NCI-H510A (cell line): ENCODE data around the gene CRIP2.

Source experiments
- DNase-seq: peaks from one replicate; lab custom pipeline; 2025; lab: John Stamatoyannopoulos, UW

CRIP2 gene

GRCh38 chr14:105499256-105500035 lies 24.8 kb downstream of the CRIP2 start:
- no peak for DNase-seq

DNA sequence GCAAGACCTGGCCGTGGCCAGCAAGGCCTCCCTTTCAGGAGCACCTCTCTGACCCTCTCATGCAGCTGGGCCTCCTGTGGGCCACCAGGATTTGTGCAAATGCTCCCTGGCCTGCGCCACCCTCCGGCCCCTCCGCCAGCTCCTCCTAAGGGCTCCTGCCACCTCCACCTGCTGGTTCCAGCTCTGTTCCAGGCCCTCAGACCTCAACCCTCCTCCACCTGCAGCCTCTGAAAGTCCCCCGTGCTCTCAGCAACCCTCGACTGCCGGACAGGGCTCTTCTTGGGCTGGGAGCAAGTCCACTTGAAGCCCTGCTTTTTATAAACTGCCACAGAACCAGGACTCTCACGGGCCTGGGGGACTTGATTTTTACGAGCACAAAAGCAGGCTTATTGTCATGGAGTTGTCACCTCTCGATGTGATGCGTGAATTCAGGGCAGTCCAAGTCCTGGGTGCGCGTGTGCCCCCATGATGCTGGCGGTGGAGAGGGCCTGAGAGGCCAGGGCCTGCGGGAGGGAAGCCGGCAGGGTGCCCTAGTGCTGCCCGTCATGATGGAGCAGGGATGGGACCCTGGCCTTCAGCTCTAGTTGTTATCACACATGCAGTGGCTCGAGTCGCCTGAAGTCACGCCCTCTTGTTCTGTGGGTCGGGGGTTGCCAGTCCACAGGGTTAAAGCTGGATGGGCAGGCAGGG lies 25.6 kb downstream of the CRIP2 start:
- DNase-seq, result no peak

DNA sequence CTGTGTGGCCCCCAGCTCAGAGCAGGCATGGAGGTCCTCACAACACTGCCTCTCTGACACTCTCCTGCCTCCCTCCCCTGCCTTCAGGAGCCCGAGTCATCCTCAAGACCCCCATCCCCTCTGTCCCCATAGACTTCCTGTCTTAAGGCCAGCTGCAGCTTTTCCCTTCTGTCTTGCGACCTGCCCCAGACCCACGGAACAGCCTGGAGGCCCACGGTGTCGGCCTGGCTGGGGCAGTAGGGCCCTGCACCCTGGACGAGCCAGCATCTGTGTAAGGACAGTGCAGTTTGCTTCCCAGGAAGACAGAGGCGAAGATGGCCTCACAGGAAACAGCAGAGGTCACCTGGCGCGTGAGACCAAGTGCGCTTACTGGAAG lies 26.1 kb downstream of the CRIP2 start:
- DNase-seq, result no peak

- no peak for DNase-seq
Measured at GRCh38 chr14:105501504-105502291, 27.1 kb downstream of the CRIP2 start.

DNA sequence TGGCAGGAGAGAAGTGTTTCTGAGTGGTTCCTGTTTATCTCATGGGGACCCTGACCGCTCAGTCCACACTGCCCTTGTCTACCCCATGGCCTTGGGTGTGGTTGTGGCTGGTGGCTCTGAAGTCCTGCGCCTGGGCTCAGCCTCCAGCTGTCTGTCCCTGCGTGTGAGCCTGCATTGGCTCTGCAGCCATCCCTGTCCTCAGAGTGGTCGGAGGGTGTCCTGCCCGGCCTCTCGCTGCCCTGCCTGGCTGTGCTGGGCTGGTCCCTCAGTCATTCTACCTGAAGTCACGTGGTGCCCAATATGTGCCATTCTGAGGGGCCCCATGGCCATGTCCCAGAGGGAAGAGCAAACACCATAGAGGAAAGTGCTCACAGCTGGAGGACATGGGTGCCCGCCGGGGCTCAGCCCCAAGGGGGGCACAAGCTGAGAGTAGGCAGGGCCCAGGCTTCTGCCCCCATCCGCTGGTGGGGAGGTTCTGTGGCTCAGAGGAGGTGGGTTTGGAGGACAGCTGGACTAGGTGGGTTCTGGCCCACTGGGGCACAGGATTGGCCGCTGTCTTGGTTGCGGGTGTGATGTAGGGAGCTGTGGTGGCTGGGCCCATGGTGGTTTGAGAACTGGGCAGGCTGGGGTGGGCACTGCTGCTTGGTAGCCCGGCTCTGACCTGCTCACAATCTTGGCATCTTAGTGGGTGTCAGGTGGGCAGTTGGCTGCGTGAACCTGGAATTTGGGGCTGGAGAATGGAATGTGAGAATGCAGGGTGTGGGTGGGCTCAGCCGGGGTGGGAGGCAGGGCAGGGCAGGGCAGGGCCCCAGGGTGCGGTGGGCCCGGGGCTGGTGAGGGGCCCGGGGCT lies 28.1 kb downstream of the CRIP2 start:
- DNase-seq, result no peak

DNA sequence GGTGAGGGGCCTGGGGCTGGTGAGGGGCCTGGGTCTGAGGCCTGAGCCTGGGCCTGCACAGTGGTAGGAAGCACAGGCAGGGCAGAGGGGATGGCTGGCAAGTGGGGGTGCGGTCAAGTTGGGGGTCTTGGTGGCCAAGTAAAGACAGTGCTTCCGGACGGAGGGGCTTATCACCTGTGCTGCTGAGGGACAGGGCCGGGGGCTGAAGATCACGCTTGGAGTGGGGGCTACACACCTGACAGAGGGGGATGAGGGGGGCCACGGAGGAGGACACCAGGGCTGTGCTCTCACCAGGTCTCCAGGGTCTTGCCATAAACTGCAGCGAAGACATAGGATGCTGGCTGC lies 28.6 kb downstream of the CRIP2 start:
- no peak for DNase-seq

- no peak for DNase-seq
Measured at GRCh38 chr14:105503935-105504692, 29.5 kb downstream of the CRIP2 start.

- no peak for DNase-seq
Measured at GRCh38 chr14:105505101-105505500, 30.5 kb downstream of the CRIP2 start.

DNA sequence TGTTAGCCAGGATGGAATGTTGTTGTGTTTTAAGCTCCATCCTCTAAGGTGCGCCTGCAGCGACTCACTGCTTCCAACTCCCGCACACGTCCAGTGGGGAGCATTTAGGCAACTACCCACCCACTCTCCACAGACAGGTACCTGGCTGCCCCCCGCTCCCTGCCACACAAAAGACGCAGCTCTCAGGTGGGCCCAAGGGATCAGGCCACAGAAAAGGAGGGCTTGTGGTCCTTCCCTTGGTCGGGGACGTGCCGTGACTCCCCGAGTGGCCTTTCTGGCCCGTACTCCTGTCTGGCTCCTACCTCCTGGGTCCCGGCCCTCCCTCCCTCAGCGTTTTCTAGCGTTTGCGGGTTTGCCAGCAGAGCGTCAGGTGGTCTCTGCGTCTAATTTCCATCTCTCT lies 32.6 kb downstream of the CRIP2 start:
- no peak for DNase-seq

- DNase-seq, result no peak
Measured at GRCh38 chr14:105508069-105508468, 33.4 kb downstream of the CRIP2 start.

DNA sequence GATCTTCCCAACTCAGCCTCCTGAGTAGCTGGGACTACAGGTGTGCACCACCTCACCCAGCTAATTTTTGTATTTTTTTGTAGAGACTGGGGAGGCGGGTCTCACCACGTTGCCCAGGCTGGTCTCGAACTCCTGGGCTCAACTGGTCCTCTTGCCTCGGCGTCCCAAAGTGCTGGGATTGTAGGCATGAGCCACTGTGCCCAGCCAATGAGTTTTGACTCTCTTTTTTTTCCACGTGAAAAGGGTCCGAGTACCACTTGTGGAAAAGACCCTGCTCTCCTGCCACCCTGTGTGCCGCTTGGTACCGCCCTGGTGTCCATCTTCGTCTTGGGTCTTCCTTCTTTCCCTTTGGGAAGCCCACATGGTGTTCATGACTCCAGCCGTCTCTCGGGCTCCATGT lies 34.0 kb downstream of the CRIP2 start:
- DNase-seq, result no peak

DNA sequence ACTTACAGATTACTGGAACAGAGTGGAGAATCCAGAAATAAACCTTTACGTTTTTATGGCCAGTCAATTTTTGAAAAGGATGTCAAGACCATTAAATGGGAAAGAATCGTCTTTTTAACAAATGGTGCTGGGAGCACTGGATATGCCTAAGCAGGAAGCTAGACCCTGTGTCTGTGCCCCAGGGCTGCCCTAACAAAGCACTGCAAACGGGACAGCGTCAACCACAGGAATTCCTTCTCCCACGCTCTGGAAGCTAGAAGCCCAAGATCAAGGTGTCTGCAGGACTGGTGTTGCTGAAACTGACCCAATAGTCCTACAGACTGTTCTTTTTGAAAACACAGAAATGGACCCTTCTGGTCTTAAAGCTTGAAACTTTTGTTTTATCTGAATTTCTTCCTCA lies 42.5 kb downstream of the CRIP2 start:
- no peak for DNase-seq

DNA sequence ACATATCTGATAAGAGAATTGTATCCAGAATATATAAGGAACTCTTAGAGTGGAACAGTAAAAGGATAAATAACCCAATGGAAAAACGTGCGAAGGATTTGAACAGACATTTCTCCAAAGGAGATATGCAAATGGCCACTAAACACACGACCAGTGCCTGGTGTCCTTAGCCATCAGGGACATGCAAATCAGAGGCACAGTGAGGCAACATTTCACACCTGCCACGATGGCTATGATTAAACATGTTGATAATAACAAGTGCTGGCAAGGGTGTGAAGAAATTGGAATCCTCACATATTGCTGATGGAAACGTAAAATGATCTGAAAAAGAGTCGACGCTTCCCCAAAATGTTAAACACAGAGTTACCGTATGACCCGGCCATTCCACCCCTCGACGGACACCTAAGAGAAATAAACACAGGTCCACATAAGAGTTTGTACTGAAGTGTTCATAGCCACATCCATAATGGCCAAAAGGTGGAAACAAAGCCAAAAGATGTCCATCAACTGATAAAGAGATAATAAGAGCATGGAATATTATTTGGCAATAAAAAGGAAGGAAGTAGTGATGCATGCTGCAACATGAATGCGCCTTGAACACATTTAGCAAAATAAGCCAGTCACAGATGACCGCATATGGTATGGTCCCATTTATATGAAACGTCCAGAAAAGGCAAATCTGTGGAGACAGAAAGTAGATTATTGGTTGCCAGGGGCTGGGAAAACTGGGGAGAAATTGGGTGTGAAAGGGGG lies 45.5 kb downstream of the CRIP2 start:
- no peak for DNase-seq

DNA sequence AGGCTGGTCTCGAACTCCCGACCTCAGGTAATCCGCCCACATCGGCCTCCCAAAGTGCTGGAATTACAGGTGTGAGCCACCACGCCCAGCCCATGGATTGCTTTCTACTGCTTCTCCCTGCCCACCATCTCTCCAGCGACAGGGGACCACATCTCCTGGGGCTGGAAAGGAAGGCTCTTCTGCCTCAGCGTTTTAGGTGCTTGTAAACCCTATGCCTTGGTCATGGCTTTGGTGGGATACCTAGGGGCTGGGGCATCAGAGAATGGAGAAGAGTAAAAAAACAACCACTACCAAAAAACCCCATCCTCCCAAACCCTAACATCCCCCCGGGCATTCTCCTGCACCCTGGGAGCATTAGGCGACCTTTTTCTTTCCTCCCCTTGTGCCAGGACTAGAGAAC lies 50.7 kb downstream of the CRIP2 start:
- no peak for DNase-seq

- no peak for DNase-seq
Measured at GRCh38 chr14:105525861-105526775, 51.5 kb downstream of the CRIP2 start, which contains the start of gene TMEM121. TSS of gene TMEM121 (plus strand) at chr14:105526583. CDS start at chr14:105528835, 2,252 bp downstream.

- DNase-seq, result no peak
Measured at GRCh38 chr14:105526776-105527380, 52.3 kb downstream of the CRIP2 start.

GRCh38 chr14:105527381-105527825 lies 52.8 kb downstream of the CRIP2 start:
- no peak for DNase-seq

DNA sequence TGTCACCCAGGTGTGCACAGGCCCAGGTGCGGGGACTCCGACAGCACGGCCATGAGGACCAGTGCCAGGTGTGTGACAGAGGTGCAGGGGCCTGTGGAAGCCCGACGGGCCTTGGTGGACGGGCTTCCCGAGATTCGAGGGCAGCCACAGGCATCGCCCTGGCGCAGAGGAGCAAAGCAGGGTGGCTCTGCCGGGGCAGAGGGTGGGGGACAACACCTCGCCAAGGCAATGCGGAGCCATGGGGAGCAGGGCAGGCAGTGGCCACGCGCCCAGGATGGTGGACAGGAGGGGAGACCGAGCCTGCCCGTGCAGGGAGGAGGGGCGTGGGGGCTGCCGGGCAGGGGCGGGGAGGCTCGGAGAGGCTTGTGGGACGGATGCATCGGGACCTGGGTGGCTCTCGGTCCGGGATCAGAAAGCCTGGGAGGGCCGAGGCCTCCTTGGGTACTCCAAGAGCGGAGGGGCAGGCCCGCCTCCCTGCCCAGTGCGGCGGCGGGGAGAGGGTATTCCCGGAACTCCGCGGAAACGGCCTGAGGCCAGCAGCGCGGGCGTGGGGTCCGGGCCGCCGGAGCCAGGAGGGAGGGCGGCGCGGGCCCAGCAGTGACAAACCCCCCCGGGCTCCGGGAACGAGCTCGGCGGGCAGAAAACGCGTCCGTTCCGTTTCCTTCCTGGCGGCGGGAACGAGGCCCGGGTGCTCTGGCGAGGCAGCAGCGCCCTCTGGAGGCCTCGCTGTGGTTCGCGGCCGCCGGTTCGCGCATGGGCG lies 53.4 kb downstream of the CRIP2 start:
- DNase-seq, result peak; percentile 50
